Left renal pelvis (tissue), 4 donors: ENCODE data around the gene TNFRSF12A. TPM values are rescaled to one million over a fixed set of nuclear protein-coding genes. Genes with fewer than 3 reads are reported as not detected.
A peak's percentile ranks its signal among the peaks of the same experiment; 100 is the strongest.

Experiments used
- DNase-seq, 4 donors: peaks; one replicate each; pipeline ENCODE4 v3.0.0-alpha.2; 2013; ENCODE audit warnings: low read depth in 4 of 4, low spot score in 3 of 4
- polyA plus RNA-seq, 4 donors: library from polyadenylated mRNA; unstranded; fragments of 120-200 nt; gene quantifications; one replicate each; pipeline ENCODE4 v1.2.1, GENCODE V29; 2013; ENCODE audit not compliant: insufficient read length in 4 of 4

TNFRSF12A gene
- polyA plus RNA-seq, 4 donors = 4.4 to 19.3 (median 10.7) TPM

GRCh38 chr16:2985893-2986355, 34.2 kb upstream of the TNFRSF12A start:
- no peak for DNase-seq

DNA sequence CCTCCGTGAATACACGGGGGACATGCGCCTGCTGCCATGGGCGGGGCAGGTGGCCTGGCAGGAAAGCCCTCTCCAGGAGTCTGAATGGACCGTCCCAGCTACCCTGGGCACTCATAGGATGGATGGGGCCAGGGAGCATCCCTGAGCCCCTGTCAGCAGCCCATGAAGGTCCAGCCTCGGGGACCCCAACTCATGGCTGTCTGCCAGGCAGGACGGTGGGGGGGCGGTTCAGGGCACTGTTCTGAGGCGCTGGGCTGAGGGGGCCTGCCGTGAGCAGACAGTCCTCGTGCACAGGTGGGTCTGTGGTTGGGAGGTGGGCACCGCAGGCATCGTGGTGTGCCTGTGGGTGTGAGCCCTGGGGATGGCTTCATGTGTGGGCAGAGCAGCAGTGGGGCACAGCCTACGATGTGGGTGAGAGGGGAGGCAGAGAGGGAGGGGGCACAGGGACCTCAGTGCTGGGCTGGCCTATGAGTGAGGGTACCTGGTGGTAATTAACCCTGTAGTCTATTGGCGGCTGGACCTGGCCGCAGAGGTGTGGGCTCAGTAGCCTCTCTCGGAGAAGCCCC, 33.5 kb upstream of the TNFRSF12A start:
- no peak for DNase-seq

- no peak for DNase-seq
Observed at GRCh38 chr16:2987286-2987685, 32.9 kb upstream of the TNFRSF12A start.

DNA sequence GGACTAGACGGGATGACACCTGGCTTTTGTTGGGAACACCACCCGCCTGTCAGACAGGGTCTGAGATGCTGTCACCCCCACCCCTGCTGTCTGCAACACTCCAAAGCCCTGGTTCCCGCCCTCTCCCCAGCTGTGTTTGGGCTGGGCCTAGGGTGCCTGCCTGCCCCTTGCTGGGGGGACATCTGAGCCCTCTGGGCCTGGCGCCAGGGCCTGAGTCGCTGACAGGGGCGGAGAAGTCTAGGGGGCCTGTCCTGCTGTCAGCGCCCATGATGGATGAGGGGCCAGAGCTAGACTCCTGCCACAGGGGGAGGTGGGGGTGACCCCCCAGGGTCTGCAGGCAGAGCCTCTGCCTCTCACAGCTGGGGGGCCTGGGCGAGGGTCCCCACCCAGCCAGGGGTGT, 32.3 kb upstream of the TNFRSF12A start:
- no peak for DNase-seq

- DNase-seq = no peak
Observed at GRCh38 chr16:2988590-2989099, 31.5 kb upstream of the TNFRSF12A start.

DNA sequence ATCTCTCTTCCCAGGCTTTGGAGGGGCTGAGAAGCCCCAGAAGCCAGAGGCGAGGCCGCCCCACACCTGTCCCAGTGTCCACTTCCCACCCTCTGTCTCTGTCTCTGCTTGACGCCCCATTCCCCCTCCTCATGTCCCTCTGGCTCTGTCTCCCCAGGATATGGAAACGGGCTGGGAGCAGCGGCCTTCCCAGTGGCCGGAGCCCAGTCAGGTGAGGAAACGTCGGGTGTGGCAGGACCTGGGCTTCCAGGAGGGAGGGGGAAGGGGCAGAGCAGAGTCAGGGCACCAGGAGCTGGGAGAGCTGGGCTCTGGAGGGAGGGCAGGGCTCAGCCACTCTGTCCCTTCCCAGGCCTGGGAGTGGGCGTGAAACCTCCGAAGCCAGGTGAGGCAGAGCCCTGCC, 29.3 kb upstream of the TNFRSF12A start:
- DNase-seq = no peak

GRCh38 chr16:2991566-2992261, 28.5 kb upstream of the TNFRSF12A start:
- no peak for DNase-seq

DNA sequence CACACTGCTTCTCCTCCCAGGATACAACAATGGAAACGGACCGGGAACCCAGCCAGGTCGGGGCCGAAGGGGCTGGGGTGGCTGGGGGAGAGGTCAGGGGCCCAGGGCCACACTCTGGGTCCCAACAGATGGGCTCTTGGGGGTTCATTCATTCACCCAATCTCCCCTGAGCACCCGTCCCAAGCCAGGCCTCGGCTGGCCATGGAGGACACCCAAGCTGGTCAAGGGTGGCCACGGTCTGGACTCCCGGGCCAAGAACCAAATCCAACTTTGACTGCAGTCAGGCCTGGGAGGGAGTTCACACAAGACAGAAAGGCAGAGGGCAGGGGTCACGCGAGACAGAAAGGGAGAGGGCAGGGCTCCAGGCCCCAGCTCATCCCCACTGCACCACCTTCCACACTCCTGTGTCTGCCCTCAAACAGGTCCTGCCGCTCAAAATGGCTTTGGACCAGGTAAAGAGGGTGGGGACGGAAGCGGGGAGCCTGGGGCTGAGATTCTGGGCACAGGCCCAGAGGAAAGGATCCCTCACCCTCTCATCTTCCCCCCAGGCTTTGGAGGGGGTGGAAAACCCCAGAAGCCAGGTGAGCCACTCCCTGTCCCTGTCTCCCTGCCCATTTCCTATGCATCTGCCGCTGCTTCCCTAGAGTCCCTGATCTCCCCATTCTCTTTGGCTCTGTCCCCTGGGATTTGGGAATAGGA, 27.6 kb upstream of the TNFRSF12A start:
- no peak for DNase-seq

GRCh38 chr16:2996298-2996697, 23.9 kb upstream of the TNFRSF12A start:
- no peak for DNase-seq

- no peak for DNase-seq
Observed at GRCh38 chr16:2999929-3000328, 20.2 kb upstream of the TNFRSF12A start.

DNA sequence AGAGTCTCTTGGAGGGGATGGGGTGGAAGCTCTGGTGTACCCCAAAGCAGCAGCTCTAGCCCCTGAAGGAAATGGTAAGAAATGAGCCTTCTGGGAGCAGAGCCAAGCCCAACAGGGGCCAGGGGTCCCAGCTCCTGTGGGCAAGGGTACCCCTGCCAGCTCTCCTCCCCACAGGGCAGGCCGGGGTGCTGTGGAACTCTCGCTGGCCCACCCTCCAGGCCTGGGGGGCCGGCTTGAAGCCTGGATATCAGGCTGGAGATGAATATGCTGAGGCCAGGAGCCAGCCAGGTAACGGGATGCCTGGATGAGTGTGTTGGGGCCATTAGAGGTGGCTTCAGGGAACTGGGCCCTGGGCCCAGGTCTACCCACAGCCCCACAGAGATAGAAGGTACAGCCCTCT, 19.6 kb upstream of the TNFRSF12A start:
- DNase-seq = no peak

DNA sequence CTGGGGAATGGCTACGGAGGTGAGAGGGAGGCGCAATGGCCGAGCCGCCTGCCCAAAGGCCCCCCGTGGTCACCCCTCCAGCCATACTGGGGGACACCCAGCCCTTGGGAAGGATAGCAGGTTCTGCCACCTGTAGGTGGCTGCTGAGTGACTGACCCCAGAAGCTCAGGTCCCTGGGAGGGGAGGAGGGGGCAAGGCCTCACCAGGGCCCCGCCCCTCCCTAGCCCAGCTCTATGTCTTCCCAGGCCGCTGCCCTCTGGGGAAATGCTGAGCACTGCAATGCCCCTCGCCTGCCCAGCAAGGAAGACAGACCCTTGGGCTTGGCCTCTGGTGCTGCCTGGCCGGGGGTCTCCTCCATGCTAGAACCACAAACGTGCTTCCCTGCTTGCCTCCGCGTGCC, 18.9 kb upstream of the TNFRSF12A start:
- DNase-seq = no peak

GRCh38 chr16:3003582-3004270, 16.4 kb upstream of the TNFRSF12A start:
- peak in 3 of 4 donors; percentile 91 to 96 (median 91) for DNase-seq

DNA sequence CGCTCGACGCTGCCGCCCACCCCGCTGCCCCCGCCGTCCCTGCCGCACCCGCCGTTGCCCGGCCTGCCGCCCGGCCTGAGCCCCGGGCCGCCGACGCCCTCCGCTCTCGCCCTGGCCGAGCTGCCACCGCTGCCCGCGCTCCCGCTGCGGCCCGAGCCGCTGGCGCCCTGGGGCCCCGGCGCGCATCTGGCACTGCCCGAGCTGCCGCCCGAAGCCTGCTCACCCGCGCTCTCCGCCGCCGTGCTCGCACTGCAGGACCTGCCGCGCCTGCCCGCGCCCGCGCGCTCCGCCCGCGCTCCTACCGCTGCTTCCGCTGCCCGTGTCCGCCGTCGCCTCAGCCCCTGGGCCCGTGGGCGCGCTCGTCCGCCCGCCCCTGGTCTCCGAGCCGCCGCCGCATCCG, 15.8 kb upstream of the TNFRSF12A start:
- no peak for DNase-seq

DNA sequence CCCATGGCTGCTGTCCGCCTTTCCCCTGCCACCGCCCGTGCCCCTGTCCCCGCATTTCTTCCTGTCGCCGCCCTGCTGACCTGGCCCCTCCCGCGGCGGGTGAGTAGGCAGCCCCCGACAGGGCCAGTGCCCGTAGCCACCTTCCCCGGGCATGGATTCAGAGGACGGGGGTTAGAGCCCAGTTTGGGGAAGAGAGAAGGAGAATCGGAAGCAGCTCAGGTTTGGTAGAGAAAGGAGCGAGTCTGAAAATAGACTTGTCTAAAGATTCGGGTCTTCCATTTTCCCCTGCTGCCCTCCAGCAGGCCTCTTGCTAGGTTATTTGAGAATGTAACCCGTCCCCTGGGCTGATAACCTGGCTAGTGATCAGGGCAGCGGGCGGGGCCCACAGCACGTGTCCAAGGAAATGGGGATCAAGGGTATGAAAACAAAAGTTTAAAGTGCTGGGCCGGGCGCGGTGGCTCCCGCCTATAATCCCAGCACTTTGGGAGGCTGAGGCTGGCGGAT, 15.3 kb upstream of the TNFRSF12A start:
- DNase-seq = no peak

DNA sequence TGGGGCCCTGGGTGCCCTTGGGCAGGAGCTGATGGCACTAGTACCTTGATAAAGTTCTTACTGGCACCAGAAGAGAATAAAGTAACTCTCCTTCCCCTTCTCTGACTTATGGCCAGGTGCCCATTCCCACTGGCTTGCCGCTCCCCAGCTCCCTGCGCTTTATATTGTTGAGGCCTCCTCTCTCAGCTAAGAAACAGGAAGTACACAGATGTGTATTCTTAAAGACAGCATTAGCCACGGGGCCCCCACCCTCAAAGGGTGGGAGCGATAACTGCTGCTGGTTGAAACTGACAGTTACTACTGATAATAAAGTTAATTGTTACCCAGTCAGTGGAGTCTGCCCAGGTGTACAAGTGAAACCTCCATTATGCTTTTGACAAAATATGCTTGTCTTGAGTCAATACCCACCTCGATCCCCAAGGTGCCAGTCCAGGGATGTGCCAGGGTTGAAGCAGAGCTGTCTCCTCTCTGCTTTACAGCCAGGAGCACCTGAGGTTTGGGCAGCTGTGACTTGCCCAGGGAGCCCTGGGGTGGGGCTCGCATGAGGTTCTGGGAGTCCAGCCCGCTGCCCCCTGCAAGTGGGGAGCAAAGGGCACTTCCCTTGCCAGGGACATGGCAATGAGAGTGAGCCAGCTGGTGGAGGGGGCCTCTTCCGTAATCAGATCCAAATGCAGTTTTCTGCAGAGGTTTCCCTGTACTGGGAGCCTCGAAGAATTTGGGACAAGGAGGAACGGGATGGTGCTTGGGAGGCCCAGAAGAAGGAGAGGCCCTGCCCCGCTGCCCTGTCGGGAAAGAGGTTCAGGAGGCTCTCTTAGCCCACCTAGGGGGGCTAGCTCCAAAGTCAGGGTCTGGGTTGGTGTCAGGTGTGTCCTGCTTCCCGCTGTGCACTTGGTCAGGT, 12.9 kb upstream of the TNFRSF12A start:
- no peak for DNase-seq

GRCh38 chr16:3007957-3008689, 12.0 kb upstream of the TNFRSF12A start:
- no peak for DNase-seq

DNA sequence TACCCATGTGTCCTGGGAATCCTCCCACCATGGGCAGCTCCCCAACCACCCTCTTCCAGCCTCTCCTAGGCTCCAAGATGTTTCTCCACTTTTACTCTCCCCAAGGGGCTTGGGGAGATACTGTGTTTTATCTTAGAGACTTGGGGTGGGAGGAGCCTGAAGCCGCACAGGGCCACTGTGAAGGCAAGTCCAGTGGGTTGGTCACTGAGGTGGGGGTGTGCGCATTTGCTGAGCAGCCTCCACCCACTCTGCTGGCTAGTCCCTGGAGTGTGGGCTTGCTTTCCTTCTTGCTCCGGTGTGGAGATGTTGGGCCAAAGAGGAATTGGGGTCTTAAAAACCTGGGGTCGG, 11.5 kb upstream of the TNFRSF12A start:
- no peak for DNase-seq
